Epithelial cell of prostate (primary cell): Measurements from ENCODE around the gene PABPC1L2A.
"Not testable (repeated sequence)": the region's sequence is repeated elsewhere in the genome, so short reads cannot be mapped to it uniquely, and the experiment has no call there.

Experiments used
- DNase-seq: peaks from one replicate; pipeline ENCODE4 v3.0.0-alpha.2; 2011; ENCODE audit warnings: low read depth, low spot score
- H3K27ac ChIP-seq: fragments of 450-650 bp; 2 replicates; pipeline ENCODE4 v1.5.1; 2017; ENCODE audit warnings: mild to moderate bottlenecking

PABPC1L2A gene

GRCh38 chrX:73079024-73079562, at the start of gene PABPC1L2A:
Gene PABPC1L2A (minus strand): TSS chrX:73079512. CDS start chrX:73079386, 126 bp downstream.
- H3K27ac ChIP-seq, DNase-seq: not testable (repeated sequence)

GRCh38 chrX:73127700-73128241, 48.5 kb upstream of the PABPC1L2A start:
- no peak overlapping the region for H3K27ac ChIP-seq
- DNase-seq = no peak

DNA sequence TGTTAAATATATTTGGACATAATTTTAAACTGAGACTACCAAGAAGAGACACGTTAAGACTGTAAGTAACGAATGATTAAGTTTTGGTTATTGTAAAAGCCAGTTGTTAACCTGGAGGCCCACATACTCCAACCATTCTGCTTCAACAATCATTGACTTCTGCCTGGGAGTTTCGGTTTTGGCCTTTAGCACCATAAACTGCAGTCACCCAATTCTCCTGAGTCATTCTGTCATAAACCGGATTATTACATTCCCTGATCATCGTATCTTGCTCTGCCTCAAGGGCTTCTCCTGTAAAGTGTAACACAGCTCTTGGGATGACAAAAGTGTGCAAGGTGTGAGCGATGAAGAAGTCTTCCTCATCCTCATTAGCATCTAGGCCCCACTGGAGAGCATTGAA, 46.9 kb upstream of the PABPC1L2A start:
- no peak overlapping the region for H3K27ac ChIP-seq
- no peak for DNase-seq

DNA sequence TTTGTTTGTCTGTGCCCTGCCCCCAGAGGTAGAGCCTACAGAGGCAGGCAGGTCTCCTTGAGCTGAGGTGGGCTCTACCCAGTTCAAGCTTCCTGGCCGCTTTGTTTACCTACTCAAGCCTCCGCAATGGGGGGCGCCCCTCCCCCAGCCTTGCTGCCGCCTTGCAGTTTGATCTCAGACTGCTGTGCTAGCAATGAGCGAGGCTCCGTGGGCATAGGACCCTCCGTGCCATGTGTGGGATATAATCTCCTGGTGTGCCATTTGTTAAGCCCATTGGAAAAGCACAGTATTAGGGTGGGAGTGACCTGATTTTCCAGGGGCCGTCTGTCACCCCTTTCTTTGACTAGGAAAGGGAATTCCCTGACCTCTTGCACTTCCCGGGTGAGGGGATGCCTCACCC, 20.2 kb upstream of the PABPC1L2A start:
- H3K27ac ChIP-seq, DNase-seq: not testable (repeated sequence)

DNA sequence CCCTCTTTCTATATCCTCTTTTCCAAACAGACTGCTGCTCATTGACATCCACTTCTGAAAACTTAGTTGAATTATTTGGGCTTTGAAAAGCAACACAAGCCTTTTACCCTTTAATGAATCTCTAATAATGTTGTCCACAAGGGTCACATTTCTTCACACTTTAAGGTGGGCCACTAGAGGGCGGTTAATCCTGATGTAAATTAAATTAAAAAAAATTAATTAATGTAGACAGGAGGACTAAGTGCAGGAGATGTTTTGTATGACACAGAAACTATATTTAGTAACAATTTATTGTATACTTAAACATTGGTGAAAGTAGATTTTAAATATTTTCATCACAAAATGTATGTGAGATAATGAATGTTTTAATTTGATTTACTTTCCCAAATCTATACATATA, 7.5 kb upstream of the PABPC1L2A start:
- H3K27ac ChIP-seq, DNase-seq: not testable (repeated sequence)

DNA sequence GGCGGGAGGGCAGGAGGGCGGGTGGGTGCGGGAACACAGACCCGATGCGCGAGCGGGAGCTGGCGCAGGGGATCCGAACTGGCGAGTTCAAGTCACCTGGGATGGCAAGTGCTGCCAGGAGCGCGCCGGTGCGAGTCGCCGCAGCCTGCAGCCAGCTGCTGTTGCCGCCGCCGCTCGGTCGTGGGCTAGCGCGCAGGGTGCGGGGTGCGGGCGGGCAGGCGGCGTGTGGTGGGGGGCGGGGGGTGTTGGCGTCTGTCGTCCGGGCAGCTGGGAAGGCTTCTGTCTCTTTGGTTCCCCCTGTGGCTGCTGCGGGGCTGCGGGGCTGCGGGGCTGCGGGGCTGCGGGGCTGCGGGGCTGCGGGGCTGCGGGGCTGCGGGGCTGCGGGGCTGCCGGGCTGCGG, 572 bp upstream of the PABPC1L2A start:
- not testable (repeated sequence) for DNase-seq, H3K27ac ChIP-seq

GRCh38 chrX:73078597-73078996, 715 bp downstream of the PABPC1L2A start:
- not testable (repeated sequence) for DNase-seq, H3K27ac ChIP-seq

- no peak for DNase-seq
- H3K27ac ChIP-seq = no peak overlapping the region
These were observed 2.5 kb downstream of the PABPC1L2A start for GRCh38 chrX:73076838-73077237.

GRCh38 chrX:73069365-73070035, 9.8 kb downstream of the PABPC1L2A start:
- H3K27ac ChIP-seq = no peak overlapping the region
- no peak for DNase-seq

DNA sequence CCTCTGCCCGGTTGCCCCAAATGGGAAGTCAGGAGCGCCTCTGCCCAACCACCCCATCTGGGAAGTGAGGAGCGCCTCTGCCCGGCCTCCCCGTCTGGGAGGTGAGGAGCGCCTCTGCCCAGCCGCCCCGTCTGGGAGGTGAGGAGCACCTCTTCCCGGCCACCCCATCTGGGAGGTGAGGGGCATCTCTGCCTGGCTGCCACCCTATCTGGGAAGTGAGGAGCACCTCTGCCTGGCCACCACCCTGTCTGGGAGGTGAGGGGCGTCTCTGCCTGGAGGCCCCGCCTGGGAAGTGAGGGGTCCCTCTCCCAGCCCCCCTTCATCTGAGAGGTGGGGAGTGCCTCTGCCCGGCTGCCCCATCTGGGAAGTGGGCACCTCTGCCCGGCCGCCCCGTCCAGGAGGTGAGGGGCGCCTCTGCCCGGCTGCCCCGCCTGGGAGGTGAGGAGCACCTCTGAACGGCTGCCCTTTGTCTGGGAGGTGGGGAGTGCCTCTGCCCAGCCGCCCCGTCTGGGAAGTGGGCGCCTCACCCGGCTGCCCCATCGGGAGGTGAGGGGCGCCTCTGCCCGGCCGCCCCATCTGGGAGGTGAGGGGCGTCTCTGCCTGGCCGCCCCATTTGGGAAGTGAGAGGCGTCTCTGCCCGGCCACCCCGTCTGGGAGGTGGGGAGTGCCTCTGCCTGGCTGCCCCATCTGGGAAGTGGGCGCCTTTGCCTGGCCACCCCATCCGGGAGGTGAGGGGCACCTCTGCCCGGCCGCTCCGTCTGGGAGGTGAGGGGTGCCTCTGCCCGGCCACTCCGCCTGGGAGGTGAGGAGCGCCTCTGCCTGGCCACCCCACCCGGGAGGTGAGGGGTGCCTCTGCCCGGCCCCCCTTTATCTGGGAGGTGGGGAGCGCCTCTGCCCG, 10.6 kb downstream of the PABPC1L2A start:
- H3K27ac ChIP-seq = no peak overlapping the region
- DNase-seq = no peak

- H3K27ac ChIP-seq, DNase-seq: not testable (repeated sequence)
These were observed 11.4 kb downstream of the PABPC1L2A start for GRCh38 chrX:73067761-73068466.

GRCh38 chrX:73028876-73029275, 50.4 kb downstream of the PABPC1L2A start:
- DNase-seq = no peak
- H3K27ac ChIP-seq = no peak overlapping the region
